ENCODE measurements around the gene TOPAZ1.

DNA sequence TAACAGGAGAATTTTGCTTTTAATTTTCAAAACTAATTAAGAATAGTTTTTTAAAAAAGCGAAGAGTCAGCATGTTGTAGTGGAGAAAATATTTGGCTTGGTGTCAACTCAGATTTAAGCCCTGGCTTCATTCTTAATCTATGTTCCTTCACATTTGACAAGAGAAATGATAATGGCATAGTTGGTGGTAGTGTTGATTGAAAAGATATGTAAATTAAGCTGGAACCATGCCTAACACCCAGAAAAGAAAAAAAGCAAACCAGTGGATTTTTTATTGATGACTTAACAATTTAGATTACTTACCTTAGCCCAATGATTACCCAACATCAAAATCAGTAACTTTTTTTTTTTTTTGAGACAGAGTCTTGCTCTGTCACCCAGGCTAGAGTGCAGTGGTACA, 124.3 kb downstream of the TOPAZ1 start:
- TF ChIP-seq, protein P1, sequence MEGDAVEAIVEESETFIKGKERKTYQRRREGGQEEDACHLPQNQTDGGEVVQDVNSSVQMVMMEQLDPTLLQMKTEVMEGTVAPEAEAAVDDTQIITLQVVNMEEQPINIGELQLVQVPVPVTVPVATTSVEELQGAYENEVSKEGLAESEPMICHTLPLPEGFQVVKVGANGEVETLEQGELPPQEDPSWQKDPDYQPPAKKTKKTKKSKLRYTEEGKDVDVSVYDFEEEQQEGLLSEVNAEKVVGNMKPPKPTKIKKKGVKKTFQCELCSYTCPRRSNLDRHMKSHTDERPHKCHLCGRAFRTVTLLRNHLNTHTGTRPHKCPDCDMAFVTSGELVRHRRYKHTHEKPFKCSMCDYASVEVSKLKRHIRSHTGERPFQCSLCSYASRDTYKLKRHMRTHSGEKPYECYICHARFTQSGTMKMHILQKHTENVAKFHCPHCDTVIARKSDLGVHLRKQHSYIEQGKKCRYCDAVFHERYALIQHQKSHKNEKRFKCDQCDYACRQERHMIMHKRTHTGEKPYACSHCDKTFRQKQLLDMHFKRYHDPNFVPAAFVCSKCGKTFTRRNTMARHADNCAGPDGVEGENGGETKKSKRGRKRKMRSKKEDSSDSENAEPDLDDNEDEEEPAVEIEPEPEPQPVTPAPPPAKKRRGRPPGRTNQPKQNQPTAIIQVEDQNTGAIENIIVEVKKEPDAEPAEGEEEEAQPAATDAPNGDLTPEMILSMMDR (IDR thresholded peaks at IDR 0.05), result no peak
- TF ChIP-seq POLR2A (IDR thresholded peaks at IDR 0.05), result no peak
